Natural killer cell (primary cell): ENCODE measurements around the gene KIF3C. TPM values are rescaled to one million over a fixed set of nuclear protein-coding genes. Genes with fewer than 3 reads are reported as not detected.
"Not testable (repeated sequence)": the region's sequence is repeated elsewhere in the genome, so short reads cannot be mapped to it uniquely, and the experiment has no call there.

Experiments
- ATAC-seq, 3 donors: fragments of 150-1000 bp in 2 of 3; fragments of 200-7000 bp in 1 of 3; cut with Tn5 transposase; 1 replicate in 1 of 3; 2 replicates in 2 of 3; pipeline ENCODE4 v1.10.0; 2021; ENCODE audit warnings: mild to moderate bottlenecking in 2 of 3, moderate library complexity in 2 of 3
- DNase-seq, 2 donors: peaks; one replicate each; pipeline versions ENCODE4 v3.0.0 to v3.0.0-alpha.2; 2013 to 2021; ENCODE audit warnings: mixed read lengths in 1 of 2
- H3K27ac ChIP-seq: one replicate; pipeline ENCODE4 v1.5.1; 2013; ENCODE audit warnings: mild to moderate bottlenecking, low read length
- H3K27me3 ChIP-seq: one replicate; pipeline ENCODE4 v1.6.1; 2013; ENCODE audit warnings: low read length; ENCODE audit not compliant: control insufficient read depth, insufficient read depth
- H3K36me3 ChIP-seq: one replicate; pipeline ENCODE4 v1.6.1; 2013; ENCODE audit warnings: low read length; ENCODE audit not compliant: control insufficient read depth, insufficient read depth
- H3K4me1 ChIP-seq: one replicate; pipeline ENCODE4 v1.6.1; 2013; ENCODE audit warnings: low read length; ENCODE audit not compliant: control insufficient read depth, insufficient read depth
- H3K4me3 ChIP-seq: one replicate; pipeline ENCODE4 v1.5.1; 2013; ENCODE audit warnings: low read length
- H3K9me3 ChIP-seq: one replicate; pipeline ENCODE4 v1.6.1; 2013; ENCODE audit warnings: low read length; ENCODE audit not compliant: control insufficient read depth, insufficient read depth
- H3K27ac Mint-ChIP-seq, 2 donors: one replicate each; pipeline ENCODE4 v1.8.0; 2022; ENCODE audit warnings: mild to moderate bottlenecking in 2 of 2, mixed read lengths in 2 of 2, moderate library complexity in 1 of 2
- H3K27me3 Mint-ChIP-seq, 2 donors: one replicate each; pipeline ENCODE4 v1.8.0; 2022; ENCODE audit warnings: low read depth in 2 of 2, mixed read lengths in 2 of 2
- H3K36me3 Mint-ChIP-seq: one replicate; pipeline ENCODE4 v1.8.0; 2022; ENCODE audit warnings: mixed read lengths
- H3K4me1 Mint-ChIP-seq, 2 donors: one replicate each; pipeline ENCODE4 v1.8.0; 2022; ENCODE audit warnings: mixed read lengths in 2 of 2
- H3K4me3 Mint-ChIP-seq: one replicate; pipeline ENCODE4 v1.8.0; 2022; ENCODE audit warnings: mild to moderate bottlenecking, moderate library complexity, mixed read lengths
- H3K9me3 Mint-ChIP-seq, 2 donors: one replicate each; pipeline ENCODE4 v1.8.0; 2022; ENCODE audit warnings: mixed read lengths in 2 of 2
- WGBS: methylation state at CpG from one replicate; pipeline ENCODE4 v1.1.7; 2013; ENCODE audit warnings: missing lambda C conversion rate; ENCODE audit not compliant: insufficient coverage; 5-methylcytosine and 5-hydroxymethylcytosine counted together
- intact Hi-C: fragments of 100-400 bp; cut with micrococcal nuclease; formaldehyde crosslinking; loops from one replicate; pipeline ENCODE4 v1.14.2; 2022
- total RNA-seq, 4 donors: library from RNA; stranded (reverse); fragments of 120-200 nt in 1 of 4; gene quantifications; one replicate each; pipeline versions ENCODE4 v1.2.3 to v1.2.4, GENCODE V29; 2013 to 2022
- TF ChIP-seq, protein P1 (sequence below): fragments of 200-600 bp; IDR thresholded peaks from one replicate; pipeline ENCODE4 v1.8.0; 2022; ENCODE audit warnings: antibody characterized with exemption

Gene KIF3C
- total RNA-seq, 3 donors from 2014 or later (not counting 1 experiment from before 2014, with no cell fraction given): 4.4 to 6.8 (median 5.1) TPM

DNA sequence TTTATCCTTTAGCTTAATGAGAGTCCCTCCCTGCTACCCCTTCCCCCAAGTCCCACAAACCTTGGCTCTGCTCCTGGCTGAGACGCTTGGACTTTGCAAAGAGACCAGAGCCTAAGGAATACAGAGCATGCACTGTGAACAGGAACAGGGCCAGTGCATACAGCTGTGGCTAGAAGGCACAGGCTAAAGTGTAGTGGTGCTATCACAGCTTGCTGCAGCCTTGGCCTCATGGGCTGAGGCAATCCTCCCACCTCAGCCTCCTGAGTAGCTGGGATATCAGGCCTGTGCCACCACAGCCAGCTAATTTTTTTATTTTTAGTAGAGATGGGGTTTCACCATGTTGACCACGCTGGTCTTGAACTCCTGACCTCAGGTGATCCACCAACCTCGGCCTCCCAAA lies 64.5 kb downstream of the KIF3C start:
- H3K9me3 Mint-ChIP-seq: no peaks in the 10 kb centered on the region
- intact Hi-C loops: no loop called here
- peaks cover 14% of the 10 kb centered on the region for H3K4me1 ChIP-seq
- H3K4me3 Mint-ChIP-seq: no peak overlapping the region
- no peak for DNase-seq
- no peak overlapping the region for H3K4me3 ChIP-seq
- ATAC-seq: no peak
- TF ChIP-seq, protein P1, sequence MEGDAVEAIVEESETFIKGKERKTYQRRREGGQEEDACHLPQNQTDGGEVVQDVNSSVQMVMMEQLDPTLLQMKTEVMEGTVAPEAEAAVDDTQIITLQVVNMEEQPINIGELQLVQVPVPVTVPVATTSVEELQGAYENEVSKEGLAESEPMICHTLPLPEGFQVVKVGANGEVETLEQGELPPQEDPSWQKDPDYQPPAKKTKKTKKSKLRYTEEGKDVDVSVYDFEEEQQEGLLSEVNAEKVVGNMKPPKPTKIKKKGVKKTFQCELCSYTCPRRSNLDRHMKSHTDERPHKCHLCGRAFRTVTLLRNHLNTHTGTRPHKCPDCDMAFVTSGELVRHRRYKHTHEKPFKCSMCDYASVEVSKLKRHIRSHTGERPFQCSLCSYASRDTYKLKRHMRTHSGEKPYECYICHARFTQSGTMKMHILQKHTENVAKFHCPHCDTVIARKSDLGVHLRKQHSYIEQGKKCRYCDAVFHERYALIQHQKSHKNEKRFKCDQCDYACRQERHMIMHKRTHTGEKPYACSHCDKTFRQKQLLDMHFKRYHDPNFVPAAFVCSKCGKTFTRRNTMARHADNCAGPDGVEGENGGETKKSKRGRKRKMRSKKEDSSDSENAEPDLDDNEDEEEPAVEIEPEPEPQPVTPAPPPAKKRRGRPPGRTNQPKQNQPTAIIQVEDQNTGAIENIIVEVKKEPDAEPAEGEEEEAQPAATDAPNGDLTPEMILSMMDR: no peak
- no peaks in the 10 kb centered on the region for H3K9me3 ChIP-seq
- H3K27me3 Mint-ChIP-seq: no peaks in the 10 kb centered on the region
- H3K4me1 Mint-ChIP-seq: peaks cover 8 to 10% of the 10 kb centered on the region in 2 donors
- no peaks in the 10 kb centered on the region for H3K27me3 ChIP-seq
- H3K27ac ChIP-seq: no peak overlapping the region
- 76% methylated on average over 3 of the region's 3 CpGs for WGBS
- no peaks in the 10 kb centered on the region for H3K36me3 Mint-ChIP-seq
- H3K36me3 ChIP-seq: no peaks in the 10 kb centered on the region
- H3K27ac Mint-ChIP-seq: no peak overlapping the region

DNA sequence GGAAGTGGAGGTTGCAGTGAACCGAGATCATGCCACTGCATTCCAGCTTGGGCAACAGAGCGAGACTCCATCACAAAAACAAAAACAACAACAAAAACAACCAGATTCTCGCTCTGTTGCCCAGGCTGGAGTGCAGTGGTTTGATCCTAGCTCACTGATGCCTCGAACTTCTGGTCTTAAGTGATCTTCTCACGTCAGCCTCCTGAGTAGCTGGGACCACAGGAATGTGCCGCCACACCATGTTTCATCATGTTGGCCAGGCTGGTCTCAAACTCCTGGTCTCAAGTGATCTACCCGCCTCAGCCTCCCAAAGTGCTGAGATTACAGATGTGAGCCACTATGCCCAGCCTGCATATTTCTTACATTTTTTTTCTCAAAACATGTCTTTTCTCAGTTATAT lies 64.9 kb downstream of the KIF3C start:
- H3K27me3 ChIP-seq, H3K4me3 Mint-ChIP-seq, H3K9me3 Mint-ChIP-seq, H3K27me3 Mint-ChIP-seq, DNase-seq, H3K27ac ChIP-seq, H3K27ac Mint-ChIP-seq, ATAC-seq, H3K36me3 ChIP-seq, intact Hi-C loops, H3K4me3 ChIP-seq, H3K9me3 ChIP-seq, H3K36me3 Mint-ChIP-seq: not testable (repeated sequence)
- 91% methylated on average over 7 of the region's 7 CpGs for WGBS
- peaks cover 14% of the 10 kb centered on the region for H3K4me1 ChIP-seq
- peaks cover 8 to 10% of the 10 kb centered on the region in 2 donors for H3K4me1 Mint-ChIP-seq

DNA sequence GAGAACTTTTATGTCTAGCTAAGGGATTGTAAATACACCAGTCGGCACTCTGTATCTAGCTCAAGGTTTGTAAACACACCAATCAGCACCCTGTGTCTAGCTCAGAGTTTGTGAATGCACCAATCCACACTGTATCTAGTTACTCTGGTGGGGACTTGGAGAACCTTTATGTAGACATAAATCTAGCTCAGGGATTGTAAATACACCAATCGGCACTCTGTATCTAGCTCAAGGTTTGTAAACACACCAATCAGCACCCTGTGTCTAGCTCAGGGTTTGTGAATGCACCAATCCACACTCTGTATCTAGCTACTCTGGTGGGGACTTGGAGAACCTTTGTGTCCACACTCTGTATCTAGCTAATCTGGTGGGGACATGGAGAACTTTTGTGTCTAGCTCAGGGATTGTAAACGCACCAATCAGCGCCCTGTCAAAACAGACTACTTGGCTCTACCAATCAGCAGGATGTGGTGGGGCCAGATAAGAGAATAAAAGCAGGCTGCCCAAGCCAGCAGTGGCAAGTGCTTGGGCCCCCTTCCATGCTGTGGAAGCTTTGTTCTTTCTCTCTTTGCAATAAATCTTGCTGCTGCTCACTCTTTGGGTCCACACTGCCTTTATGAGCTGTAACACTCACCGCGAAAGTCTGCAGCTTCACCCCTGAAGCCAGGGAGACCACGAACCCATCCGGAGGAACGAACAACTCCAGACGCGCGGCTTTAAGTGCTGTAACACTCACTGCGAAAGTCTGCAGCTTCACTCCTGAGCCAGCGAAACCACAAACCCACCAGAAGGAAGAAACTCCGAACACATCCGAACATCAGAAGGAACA lies 66.1 kb downstream of the KIF3C start:
- H3K27me3 ChIP-seq, H3K9me3 ChIP-seq, H3K27me3 Mint-ChIP-seq, H3K36me3 ChIP-seq, intact Hi-C loops, H3K9me3 Mint-ChIP-seq, H3K36me3 Mint-ChIP-seq: not testable (repeated sequence)
- H3K27ac ChIP-seq: peak overlapping the region; percentile 25
- Mint-ChIP-seq H3K27ac (peak overlapping the region; percentile 41 to 89), H3K4me1 (peaks cover 8 to 10% of the 10 kb centered on the region in 2 donors), H3K4me3 (peak overlapping the region; percentile 83)
- H3K4me1 ChIP-seq: peaks cover 14% of the 10 kb centered on the region
- under 1% methylated on average over 14 of the region's 16 CpGs for WGBS
- peak overlapping the region; percentile 31 for H3K4me3 ChIP-seq
- ATAC-seq (peak in 1 of 3 donors; percentile 57), DNase-seq (peak; percentile 35 to 53)

DNA sequence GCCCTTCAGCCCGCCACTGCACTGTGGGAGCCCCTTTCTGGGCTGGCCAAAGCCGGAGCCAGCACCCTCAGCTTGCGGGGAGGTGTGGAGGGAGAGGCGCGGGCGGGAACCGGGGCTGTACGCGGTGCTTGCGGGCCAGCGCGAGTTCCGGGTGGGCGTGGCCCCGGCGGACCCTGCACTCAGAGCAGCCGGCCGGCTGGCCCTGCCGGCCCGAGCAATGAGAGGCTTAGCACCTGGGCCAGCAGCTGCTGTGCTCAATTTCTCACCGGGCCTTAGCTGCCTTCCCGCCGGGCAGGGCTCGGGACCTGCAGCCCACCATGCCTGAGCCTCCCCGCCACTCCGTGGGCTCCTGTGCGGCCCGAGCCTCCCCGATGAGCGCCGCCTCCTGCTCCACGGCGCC lies 66.9 kb downstream of the KIF3C start:
- H3K9me3 Mint-ChIP-seq, H3K27ac ChIP-seq, intact Hi-C loops, H3K9me3 ChIP-seq, ATAC-seq, H3K36me3 Mint-ChIP-seq, H3K27ac Mint-ChIP-seq, H3K4me3 Mint-ChIP-seq, H3K27me3 Mint-ChIP-seq, H3K27me3 ChIP-seq, DNase-seq, H3K4me3 ChIP-seq, H3K36me3 ChIP-seq: not testable (repeated sequence)
- H3K4me1 ChIP-seq: peaks cover 14% of the 10 kb centered on the region
- peaks cover 8 to 10% of the 10 kb centered on the region in 2 donors for H3K4me1 Mint-ChIP-seq
- 96% methylated on average over 32 of the region's 33 CpGs for WGBS

DNA sequence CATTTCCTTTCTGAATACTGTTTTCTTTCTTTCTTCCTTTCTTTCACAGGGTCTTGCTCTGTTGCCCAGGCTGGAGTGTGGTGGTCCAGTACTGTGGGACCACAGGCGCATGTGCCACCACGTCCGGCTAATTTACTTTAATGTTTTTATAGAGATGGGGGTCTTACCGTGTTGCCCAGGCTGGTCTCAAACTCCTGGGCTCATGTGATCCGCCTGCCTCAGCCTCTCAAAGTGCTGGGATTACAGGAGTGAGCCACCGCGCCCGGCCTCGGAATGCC lies 68.7 kb downstream of the KIF3C start:
- WGBS: 96% methylated on average over 9 of the region's 9 CpGs
- intact Hi-C loops: not testable (repeated sequence)
- H3K4me1 Mint-ChIP-seq: peaks cover 8 to 10% of the 10 kb centered on the region in 2 donors

More for the DNA sequence above, 68.7 kb downstream of the KIF3C start:
- not testable (repeated sequence) for H3K4me3 ChIP-seq, H3K27me3 ChIP-seq, H3K36me3 ChIP-seq, H3K9me3 Mint-ChIP-seq, H3K27me3 Mint-ChIP-seq, H3K9me3 ChIP-seq, ATAC-seq, DNase-seq, H3K27ac ChIP-seq, H3K4me3 Mint-ChIP-seq, H3K36me3 Mint-ChIP-seq, H3K27ac Mint-ChIP-seq
- peaks cover 14% of the 10 kb centered on the region for H3K4me1 ChIP-seq
